CD4-positive, alpha-beta T cell (primary cell): ENCODE data around the gene ALOX5AP. TPM values are rescaled to one million over a fixed set of nuclear protein-coding genes. Genes with fewer than 3 reads are reported as not detected.

ENCODE experiments used
- ATAC-seq: fragments of 200-7000 bp; cut with Tn5 transposase; one replicate; pipeline ENCODE4 v1.10.0; 2022; ENCODE audit warnings: mild to moderate bottlenecking; ENCODE audit not compliant: poor library complexity
- CTCF ChIA-PET: fragments of 350-600 bp; sonication (Branson Sonifier 250); formaldehyde crosslinking; loops from one replicate; lab custom pipeline; 2021; ENCODE audit warnings: antibody characterized with exemption, inconsistent platforms; lab: Charles Lee
- POLR2A ChIA-PET: fragments of 350-600 bp; sonication (Branson Sonifier 250); formaldehyde crosslinking; loops from one replicate; lab custom pipeline; 2021; ENCODE audit warnings: antibody characterized with exemption, inconsistent platforms; lab: Charles Lee
- DNase-seq, 14 experiments: peaks; one replicate each; pipeline ENCODE4 v3.0.0-alpha.2; 2013 to 2020; ENCODE audit warnings: mixed read lengths in 2 of 14
- H3K27ac ChIP-seq, 2 donors: one replicate each; pipeline versions ENCODE4 v1.5.1 to v1.7.0; 2013; ENCODE audit warnings: low read length in 2 of 2, low read depth in 1 of 2, mild to moderate bottlenecking in 1 of 2
- H3K27me3 ChIP-seq, 2 experiments: 1 replicate in 1 of 2; 2 replicates in 1 of 2; pipeline versions ENCODE4 v1.6.1 to v1.7.0; 2013; ENCODE audit warnings: low read length in 2 of 2, control low read depth in 1 of 2, mild to moderate bottlenecking in 1 of 2, moderate library complexity in 1 of 2; ENCODE audit not compliant: insufficient read depth in 2 of 2, control insufficient read depth in 1 of 2
- H3K36me3 ChIP-seq: one replicate; pipeline ENCODE4 v1.6.1; 2013; ENCODE audit warnings: low read length, control low read depth; ENCODE audit not compliant: insufficient read depth
- H3K4me1 ChIP-seq: one replicate; pipeline ENCODE4 v1.6.1; 2013; ENCODE audit warnings: low read length, control low read depth; ENCODE audit not compliant: insufficient read depth
- H3K4me3 ChIP-seq: one replicate; pipeline ENCODE4 v1.5.1; 2013; ENCODE audit warnings: mild to moderate bottlenecking, low read length, moderate library complexity
- H3K9me3 ChIP-seq, 2 experiments: 1 replicate in 1 of 2; 2 replicates in 1 of 2; pipeline versions ENCODE4 v1.6.1 to v1.7.0; 2013; ENCODE audit warnings: low read length in 2 of 2, mild to moderate bottlenecking in 2 of 2, control low read depth in 1 of 2, moderate library complexity in 1 of 2; ENCODE audit not compliant: control insufficient read depth in 1 of 2, insufficient read depth in 1 of 2
- H3K27ac Mint-ChIP-seq: one replicate; pipeline ENCODE4 v1.8.0; 2020; ENCODE audit warnings: mixed read lengths
- H3K27me3 Mint-ChIP-seq: one replicate; pipeline ENCODE4 v1.8.0; 2021; ENCODE audit warnings: mixed read lengths
- H3K36me3 Mint-ChIP-seq: one replicate; pipeline ENCODE4 v1.8.0; 2021; ENCODE audit warnings: low read depth, mixed read lengths
- H3K4me1 Mint-ChIP-seq: one replicate; pipeline ENCODE4 v1.8.0; 2021; ENCODE audit warnings: low read depth, mixed read lengths
- H3K4me3 Mint-ChIP-seq: one replicate; pipeline ENCODE4 v1.8.0; 2020; ENCODE audit warnings: mild to moderate bottlenecking, mixed read lengths
- H3K9me3 Mint-ChIP-seq: one replicate; pipeline ENCODE4 v1.8.0; 2020; ENCODE audit warnings: mixed read lengths
- intact Hi-C, 2 experiments: fragments of 100-400 bp; cut with DNase I in 1 of 2; cut with micrococcal nuclease in 1 of 2; formaldehyde crosslinking; loops; one replicate each; pipeline versions ENCODE4 v1.15.1 to v1.9.0; 2023 to 2025; cut with DNase I, micrococcal nuclease
- total RNA-seq, 174 experiments: library from RNA in 2 of 174; stranded (reverse) in 2 of 174; gene quantifications; one replicate each; pipeline ENCODE4 v1.2.3 and lab custom pipeline; 2021 to 2026
- TF ChIP-seq, protein P1 (sequence below): fragments of 200-600 bp; IDR thresholded peaks from one replicate; pipeline ENCODE4 v1.8.0; 2022; ENCODE audit warnings: antibody characterized with exemption, mild to moderate bottlenecking

Gene ALOX5AP
- total RNA-seq, 2 experiments from 2014 or later, result 16.5 to 19.0 TPM

DNA sequence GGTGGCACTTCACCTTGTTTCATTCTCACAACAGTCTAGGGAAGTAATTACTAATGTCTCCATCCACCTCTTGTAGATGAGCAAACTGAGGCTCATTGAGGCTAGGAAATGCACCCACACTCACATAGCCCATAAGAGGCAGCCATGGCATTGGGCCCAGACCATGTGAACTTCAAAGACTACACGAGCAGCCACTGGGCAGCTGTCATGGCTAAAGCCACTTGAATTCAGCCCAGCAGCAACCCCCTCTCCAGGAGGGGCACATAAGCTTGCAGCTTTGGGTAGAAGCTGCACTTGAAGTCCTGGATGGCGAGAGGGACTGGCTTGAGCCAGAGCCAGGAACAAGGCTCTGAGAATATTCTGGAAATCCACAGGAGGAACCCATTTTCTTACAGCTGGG, 13.4 kb downstream of the ALOX5AP start:
- peaks cover 45% of the 10 kb centered on the region for H3K4me1 Mint-ChIP-seq
- CTCF ChIA-PET, result no interaction called here
- ATAC-seq, result no peak
- Histone ChIP-seq H3K36me3 (peaks cover 77% of the 10 kb centered on the region), H3K27ac (no peak overlapping the region), H3K27me3 (no peaks in the 10 kb centered on the region), H3K4me1 (peaks cover 31% of the 10 kb centered on the region), H3K4me3 (no peak overlapping the region), H3K9me3 (no peaks in the 10 kb centered on the region)
- no peak for DNase-seq
- TF ChIP-seq, protein P1, sequence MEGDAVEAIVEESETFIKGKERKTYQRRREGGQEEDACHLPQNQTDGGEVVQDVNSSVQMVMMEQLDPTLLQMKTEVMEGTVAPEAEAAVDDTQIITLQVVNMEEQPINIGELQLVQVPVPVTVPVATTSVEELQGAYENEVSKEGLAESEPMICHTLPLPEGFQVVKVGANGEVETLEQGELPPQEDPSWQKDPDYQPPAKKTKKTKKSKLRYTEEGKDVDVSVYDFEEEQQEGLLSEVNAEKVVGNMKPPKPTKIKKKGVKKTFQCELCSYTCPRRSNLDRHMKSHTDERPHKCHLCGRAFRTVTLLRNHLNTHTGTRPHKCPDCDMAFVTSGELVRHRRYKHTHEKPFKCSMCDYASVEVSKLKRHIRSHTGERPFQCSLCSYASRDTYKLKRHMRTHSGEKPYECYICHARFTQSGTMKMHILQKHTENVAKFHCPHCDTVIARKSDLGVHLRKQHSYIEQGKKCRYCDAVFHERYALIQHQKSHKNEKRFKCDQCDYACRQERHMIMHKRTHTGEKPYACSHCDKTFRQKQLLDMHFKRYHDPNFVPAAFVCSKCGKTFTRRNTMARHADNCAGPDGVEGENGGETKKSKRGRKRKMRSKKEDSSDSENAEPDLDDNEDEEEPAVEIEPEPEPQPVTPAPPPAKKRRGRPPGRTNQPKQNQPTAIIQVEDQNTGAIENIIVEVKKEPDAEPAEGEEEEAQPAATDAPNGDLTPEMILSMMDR, result no peak
- intact Hi-C loops, result loop anchor here in 1 of 2 experiments (10.0 kb wide), 1 partner anchor 134 kb away; the partner anchor contains the start of gene USPL1
- no peak overlapping the region for H3K4me3 Mint-ChIP-seq
- no peak overlapping the region for H3K27ac Mint-ChIP-seq
- H3K27me3 Mint-ChIP-seq, result no peaks in the 10 kb centered on the region
- POLR2A ChIA-PET, result no interaction called here
- H3K36me3 Mint-ChIP-seq, result peaks cover 88% of the 10 kb centered on the region
- H3K9me3 Mint-ChIP-seq, result no peaks in the 10 kb centered on the region

GRCh38 chr13:30750036-30750435, 14.7 kb downstream of the ALOX5AP start:
- Mint-ChIP-seq H3K4me3 (no peak overlapping the region), H3K27ac (no peak overlapping the region), H3K9me3 (no peaks in the 10 kb centered on the region), H3K27me3 (no peaks in the 10 kb centered on the region), H3K36me3 (peaks cover 78% of the 10 kb centered on the region), H3K4me1 (peaks cover 32% of the 10 kb centered on the region)
- H3K4me1 ChIP-seq, result peaks cover 18% of the 10 kb centered on the region
- POLR2A ChIA-PET, result no interaction called here
- TF ChIP-seq, protein P1, result no peak
- ATAC-seq (no peak), DNase-seq (no peak)
- H3K27me3 ChIP-seq, result no peaks in the 10 kb centered on the region
- no peak overlapping the region for H3K27ac ChIP-seq
- H3K4me3 ChIP-seq, result no peak overlapping the region
- CTCF ChIA-PET, result no interaction called here
- H3K9me3 ChIP-seq, result no peaks in the 10 kb centered on the region
- intact Hi-C loops, result no loop called here
- H3K36me3 ChIP-seq, result peaks cover 83% of the 10 kb centered on the region

GRCh38 chr13:30751183-30751933, 16.0 kb downstream of the ALOX5AP start:
- Histone ChIP-seq H3K4me1 (peaks cover 5% of the 10 kb centered on the region), H3K36me3 (peaks cover 77% of the 10 kb centered on the region), H3K9me3 (no peaks in the 10 kb centered on the region), H3K4me3 (no peak overlapping the region), H3K27me3 (no peaks in the 10 kb centered on the region), H3K27ac (no peak overlapping the region)
- H3K9me3 Mint-ChIP-seq, result no peaks in the 10 kb centered on the region
- ATAC-seq (no peak), DNase-seq (no peak)
- ChIA-PET POLR2A (no interaction called here), CTCF (no interaction called here)
- peaks cover 72% of the 10 kb centered on the region for H3K36me3 Mint-ChIP-seq
- no peak overlapping the region for H3K27ac Mint-ChIP-seq
- TF ChIP-seq, protein P1, result no peak
- no peak overlapping the region for H3K4me3 Mint-ChIP-seq
- no peaks in the 10 kb centered on the region for H3K27me3 Mint-ChIP-seq
- intact Hi-C loops, result no loop called here
- peaks cover 19% of the 10 kb centered on the region for H3K4me1 Mint-ChIP-seq
